HepG2 (cell line): ENCODE measurements around the gene PRR35. TPM values are rescaled to one million over a fixed set of nuclear protein-coding genes. Genes with fewer than 3 reads are reported as not detected.

Experiments used
- AKAP8 ChIP-seq: sonication (generic); formaldehyde crosslinking; IDR thresholded peaks from 2 replicates; pipeline ENCODE4 v1.5.1; 2020; ENCODE audit warnings: mild to moderate bottlenecking, missing genetic modification reagents
- ARNT ChIP-seq: fragments of 450-650 bp; IDR thresholded peaks from 2 replicates; pipeline ENCODE4 v1.6.1; 2017
- EED ChIP-seq: sonication (generic); formaldehyde crosslinking; IDR thresholded peaks from 2 replicates; pipeline ENCODE4 v1.5.0; 2020; ENCODE audit warnings: mild to moderate bottlenecking, missing genetic modification reagents
- ELF1 ChIP-seq: sonication (generic); formaldehyde crosslinking; IDR thresholded peaks from 2 replicates; pipeline ENCODE4 v1.4.0; 2020; ENCODE audit warnings: missing genetic modification reagents
- FOSL2 ChIP-seq: sonication (generic); formaldehyde crosslinking; IDR thresholded peaks from 2 replicates; pipeline ENCODE4 v1.4.0; 2020; ENCODE audit warnings: missing genetic modification reagents
- FOXK2 ChIP-seq: fragments of 450-650 bp; IDR thresholded peaks from 2 replicates; pipeline ENCODE4 v1.6.1; 2016
- FOXO1 ChIP-seq: sonication (generic); formaldehyde crosslinking; IDR thresholded peaks from 2 replicates; pipeline ENCODE4 v1.4.0; 2020; ENCODE audit warnings: missing genetic modification reagents
- IKZF4 ChIP-seq: sonication (generic); formaldehyde crosslinking; IDR thresholded peaks from 2 replicates; pipeline ENCODE4 v1.5.1; 2020; ENCODE audit warnings: borderline replicate concordance, mild to moderate bottlenecking, low read depth, missing genetic modification reagents; ENCODE audit errors: not compliant biosample characterization
- IRX3 ChIP-seq: sonication (generic); formaldehyde crosslinking; IDR thresholded peaks from 2 replicates; pipeline ENCODE4 v1.8.1; 2023; ENCODE audit warnings: mild to moderate bottlenecking, low read depth, missing genetic modification reagents, borderline replicate concordance
- ISX ChIP-seq: sonication (generic); formaldehyde crosslinking; conservative IDR thresholded peaks from 2 replicates; pipeline ENCODE4 v1.5.0; 2020; ENCODE audit warnings: missing genetic modification reagents
- SP140L ChIP-seq: sonication (generic); formaldehyde crosslinking; IDR thresholded peaks from 2 replicates; pipeline ENCODE4 v1.4.0; 2020; ENCODE audit warnings: missing genetic modification reagents, borderline replicate concordance
- SPEN ChIP-seq: sonication (generic); formaldehyde crosslinking; IDR thresholded peaks from 2 replicates; pipeline ENCODE4 v1.5.1; 2020; ENCODE audit warnings: low read depth, mild to moderate bottlenecking, missing genetic modification reagents
- SRSF9 ChIP-seq: fragments of 200-400 bp; formaldehyde crosslinking; IDR thresholded peaks from 2 replicates; pipeline ENCODE4 v1.6.1; 2018; ENCODE audit warnings: borderline replicate concordance, mild to moderate bottlenecking, low read depth, low read length; ENCODE audit not compliant: insufficient read depth, poor library complexity, severe bottlenecking
- WIZ ChIP-seq: sonication (generic); formaldehyde crosslinking; IDR thresholded peaks from 2 replicates; pipeline ENCODE4 v1.5.1; 2020; ENCODE audit warnings: mild to moderate bottlenecking, missing genetic modification reagents
- ZNF24 ChIP-seq: fragments of 450-650 bp; IDR thresholded peaks from 2 replicates; pipeline ENCODE4 v1.6.1; 2017; ENCODE audit warnings: antibody characterized with exemption, mild to moderate bottlenecking
- ZNF331 ChIP-seq: sonication (generic); formaldehyde crosslinking; IDR thresholded peaks from 2 replicates; pipeline ENCODE4 v1.4.0; 2020; ENCODE audit warnings: missing genetic modification reagents
- ZNF335 ChIP-seq: sonication (generic); formaldehyde crosslinking; IDR thresholded peaks from 2 replicates; pipeline ENCODE4 v1.4.0; 2020; ENCODE audit warnings: missing genetic modification reagents
- ZNF354B ChIP-seq: sonication (generic); formaldehyde crosslinking; IDR thresholded peaks from 2 replicates; pipeline ENCODE4 v1.8.0; 2022; ENCODE audit warnings: mild to moderate bottlenecking, missing genetic modification reagents
- ZNF878 ChIP-seq: sonication (generic); formaldehyde crosslinking; IDR thresholded peaks from 2 replicates; pipeline ENCODE4 v1.8.1; 2023; ENCODE audit warnings: mild to moderate bottlenecking, missing genetic modification reagents, moderate library complexity
- polyA plus RNA-seq, 8 experiments: library from polyadenylated mRNA; depleted of rRNA in 3 of 8; stranded (reverse) in 7 of 8; unstranded in 1 of 8; fragments of >200 nt; fragmentation: Illumina TruSeq in 4 of 8; extraction: Trizol in 4 of 8; gene quantifications; 2 replicates each; pipeline versions ENCODE4 v1.2.1 to v1.2.3, GENCODE V29; 2011 to 2016; ENCODE audit warnings: low read depth in 4 of 8, missing spikeins in 1 of 8, mixed read lengths in 1 of 8; ENCODE audit not compliant: insufficient read depth in 1 of 8
- total RNA-seq, 5 experiments: library from RNA; depleted of rRNA; stranded (reverse); fragments of >200 nt; fragmentation: Illumina TruSeq; extraction: Trizol; gene quantifications; 2 replicates each; pipeline ENCODE4 v1.2.3, GENCODE V29; 2016; ENCODE audit warnings: low read depth in 1 of 5
- TF ChIP-seq, protein P1 (sequence below): IDR thresholded peaks from 2 replicates; pipeline ENCODE4 v1.6.1; 2016; ENCODE audit warnings: missing compliant biosample characterization, missing genetic modification reagents, borderline replicate concordance
- TF ChIP-seq, protein P2 (sequence below): sonication (generic); formaldehyde crosslinking; IDR thresholded peaks from 2 replicates; pipeline ENCODE4 v1.4.0; 2020; ENCODE audit warnings: mild to moderate bottlenecking, missing genetic modification reagents
- TF ChIP-seq, protein P3 (sequence below): sonication (generic); formaldehyde crosslinking; IDR thresholded peaks from 2 replicates; pipeline ENCODE4 v1.5.1; 2020; ENCODE audit warnings: mild to moderate bottlenecking, missing genetic modification reagents, moderate library complexity
- TF ChIP-seq, protein P4 (sequence below): sonication (generic); formaldehyde crosslinking; conservative IDR thresholded peaks from 2 replicates; pipeline ENCODE4 v1.4.0; 2020; ENCODE audit warnings: missing genetic modification reagents

The PRR35 gene
- total and polyA plus RNA-seq, 2 of the 13 experiments (the other 11 are each of a cell fraction or from before 2014, with no cell fraction given) = 0.07 to 0.16 TPM

DNA sequence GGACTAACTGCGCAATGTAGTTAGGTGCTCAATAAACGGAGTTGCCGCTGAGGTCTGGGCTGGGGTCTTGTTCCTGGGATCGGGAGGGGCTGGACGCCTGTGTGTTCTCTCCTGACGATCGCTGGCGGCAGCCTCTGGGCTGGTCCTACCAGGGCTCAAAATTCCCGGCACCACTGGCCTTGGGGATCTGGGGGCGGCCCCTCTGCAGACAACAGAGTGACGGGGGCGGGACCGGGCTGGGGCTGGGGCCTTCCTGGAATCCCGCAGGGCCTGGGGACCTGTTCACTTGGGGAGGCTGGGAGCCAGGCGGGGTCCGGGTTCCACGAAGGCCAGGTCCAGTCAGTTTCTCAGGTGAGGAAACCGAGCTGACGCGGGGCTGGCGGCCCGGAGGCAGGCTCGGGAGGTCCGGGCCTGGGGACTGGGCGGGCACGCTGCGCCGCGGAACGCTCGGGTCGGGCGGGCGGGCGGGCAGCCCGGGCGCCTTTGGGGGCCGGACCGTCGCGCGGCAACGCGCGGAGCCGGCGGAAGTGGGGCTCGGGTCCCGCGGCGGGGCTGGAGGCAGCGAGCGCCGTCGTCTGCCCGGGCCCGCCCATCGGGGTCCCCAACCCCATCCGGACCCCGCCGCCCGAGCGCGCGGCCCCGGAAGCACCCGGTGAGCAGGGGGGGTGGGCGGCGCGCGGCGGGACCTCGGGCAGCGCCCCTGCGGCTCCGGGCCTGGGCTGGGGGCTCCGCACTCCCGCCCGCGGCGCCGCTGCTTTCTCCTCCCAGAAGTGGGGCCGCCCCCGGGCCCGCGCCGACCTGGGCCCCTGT, 9.5 kb downstream of the PRR35 start, which contains the start of gene PIGQ (continued):
- TF ChIP-seq, protein P1, sequence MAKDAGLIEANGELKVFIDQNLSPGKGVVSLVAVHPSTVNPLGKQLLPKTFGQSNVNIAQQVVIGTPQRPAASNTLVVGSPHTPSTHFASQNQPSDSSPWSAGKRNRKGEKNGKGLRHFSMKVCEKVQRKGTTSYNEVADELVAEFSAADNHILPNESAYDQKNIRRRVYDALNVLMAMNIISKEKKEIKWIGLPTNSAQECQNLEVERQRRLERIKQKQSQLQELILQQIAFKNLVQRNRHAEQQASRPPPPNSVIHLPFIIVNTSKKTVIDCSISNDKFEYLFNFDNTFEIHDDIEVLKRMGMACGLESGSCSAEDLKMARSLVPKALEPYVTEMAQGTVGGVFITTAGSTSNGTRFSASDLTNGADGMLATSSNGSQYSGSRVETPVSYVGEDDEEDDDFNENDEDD = peak; percentile 46; the same call in 1 of the 2 replicates
- TF ChIP-seq ARNT (no peak), IKZF4 (CRISPR knock-in tag) (no peak), ZNF354B (no peak), EED (CRISPR knock-in tag) (no peak), IRX3 (CRISPR knock-in tag) (no peak), ELF1 (no peak), ZNF24 (no peak), FOXK2 (no peak), AKAP8 (CRISPR knock-in tag) (no peak), SPEN (CRISPR knock-in tag) (0 out of 2 replicates have a peak, but pooled peaks have one; percentile 39), ZNF331 (CRISPR knock-in tag) (0 out of 2 replicates have a peak, but pooled peaks have one; percentile 21), ZNF335 (no peak), SRSF9 (no peak), ZNF878 (no peak), WIZ (CRISPR knock-in tag) (no peak), ISX (no peak), FOSL2 (CRISPR knock-in tag) (no peak), SP140L (no peak), FOXO1 (no peak)
- TF ChIP-seq, protein P2, sequence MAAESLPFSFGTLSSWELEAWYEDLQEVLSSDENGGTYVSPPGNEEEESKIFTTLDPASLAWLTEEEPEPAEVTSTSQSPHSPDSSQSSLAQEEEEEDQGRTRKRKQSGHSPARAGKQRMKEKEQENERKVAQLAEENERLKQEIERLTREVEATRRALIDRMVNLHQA (CRISPR knock-in tag) = no peak
- TF ChIP-seq, protein P3, sequence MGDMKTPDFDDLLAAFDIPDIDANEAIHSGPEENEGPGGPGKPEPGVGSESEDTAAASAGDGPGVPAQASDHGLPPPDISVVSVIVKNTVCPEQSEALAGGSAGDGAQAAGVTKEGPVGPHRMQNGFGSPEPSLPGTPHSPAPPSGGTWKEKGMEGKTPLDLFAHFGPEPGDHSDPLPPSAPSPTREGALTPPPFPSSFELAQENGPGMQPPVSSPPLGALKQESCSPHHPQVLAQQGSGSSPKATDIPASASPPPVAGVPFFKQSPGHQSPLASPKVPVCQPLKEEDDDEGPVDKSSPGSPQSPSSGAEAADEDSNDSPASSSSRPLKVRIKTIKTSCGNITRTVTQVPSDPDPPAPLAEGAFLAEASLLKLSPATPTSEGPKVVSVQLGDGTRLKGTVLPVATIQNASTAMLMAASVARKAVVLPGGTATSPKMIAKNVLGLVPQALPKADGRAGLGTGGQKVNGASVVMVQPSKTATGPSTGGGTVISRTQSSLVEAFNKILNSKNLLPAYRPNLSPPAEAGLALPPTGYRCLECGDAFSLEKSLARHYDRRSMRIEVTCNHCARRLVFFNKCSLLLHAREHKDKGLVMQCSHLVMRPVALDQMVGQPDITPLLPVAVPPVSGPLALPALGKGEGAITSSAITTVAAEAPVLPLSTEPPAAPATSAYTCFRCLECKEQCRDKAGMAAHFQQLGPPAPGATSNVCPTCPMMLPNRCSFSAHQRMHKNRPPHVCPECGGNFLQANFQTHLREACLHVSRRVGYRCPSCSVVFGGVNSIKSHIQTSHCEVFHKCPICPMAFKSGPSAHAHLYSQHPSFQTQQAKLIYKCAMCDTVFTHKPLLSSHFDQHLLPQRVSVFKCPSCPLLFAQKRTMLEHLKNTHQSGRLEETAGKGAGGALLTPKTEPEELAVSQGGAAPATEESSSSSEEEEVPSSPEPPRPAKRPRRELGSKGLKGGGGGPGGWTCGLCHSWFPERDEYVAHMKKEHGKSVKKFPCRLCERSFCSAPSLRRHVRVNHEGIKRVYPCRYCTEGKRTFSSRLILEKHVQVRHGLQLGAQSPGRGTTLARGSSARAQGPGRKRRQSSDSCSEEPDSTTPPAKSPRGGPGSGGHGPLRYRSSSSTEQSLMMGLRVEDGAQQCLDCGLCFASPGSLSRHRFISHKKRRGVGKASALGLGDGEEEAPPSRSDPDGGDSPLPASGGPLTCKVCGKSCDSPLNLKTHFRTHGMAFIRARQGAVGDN = peak; percentile 36; the same call in 1 of the 2 replicates
- TF ChIP-seq, protein P4, sequence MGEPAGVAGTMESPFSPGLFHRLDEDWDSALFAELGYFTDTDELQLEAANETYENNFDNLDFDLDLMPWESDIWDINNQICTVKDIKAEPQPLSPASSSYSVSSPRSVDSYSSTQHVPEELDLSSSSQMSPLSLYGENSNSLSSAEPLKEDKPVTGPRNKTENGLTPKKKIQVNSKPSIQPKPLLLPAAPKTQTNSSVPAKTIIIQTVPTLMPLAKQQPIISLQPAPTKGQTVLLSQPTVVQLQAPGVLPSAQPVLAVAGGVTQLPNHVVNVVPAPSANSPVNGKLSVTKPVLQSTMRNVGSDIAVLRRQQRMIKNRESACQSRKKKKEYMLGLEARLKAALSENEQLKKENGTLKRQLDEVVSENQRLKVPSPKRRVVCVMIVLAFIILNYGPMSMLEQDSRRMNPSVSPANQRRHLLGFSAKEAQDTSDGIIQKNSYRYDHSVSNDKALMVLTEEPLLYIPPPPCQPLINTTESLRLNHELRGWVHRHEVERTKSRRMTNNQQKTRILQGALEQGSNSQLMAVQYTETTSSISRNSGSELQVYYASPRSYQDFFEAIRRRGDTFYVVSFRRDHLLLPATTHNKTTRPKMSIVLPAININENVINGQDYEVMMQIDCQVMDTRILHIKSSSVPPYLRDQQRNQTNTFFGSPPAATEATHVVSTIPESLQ (CRISPR knock-in tag) = no peak
